Endodermal cell (in vitro differentiated cells): ENCODE measurements around the gene TMA7B. TPM values are rescaled to one million over a fixed set of nuclear protein-coding genes. Genes with fewer than 3 reads are reported as not detected.

ENCODE experiments used
- DNase-seq: peaks from one replicate; pipeline ENCODE4 v3.0.0-alpha.2; 2017
- H3K27ac ChIP-seq: 2 replicates; pipeline ENCODE4 v1.5.1; 2013; ENCODE audit warnings: mild to moderate bottlenecking, low read depth, low read length, moderate library complexity
- H3K27me3 ChIP-seq: 2 replicates; pipeline ENCODE4 v1.6.1; 2013; ENCODE audit warnings: mild to moderate bottlenecking, low read length, moderate library complexity; ENCODE audit not compliant: insufficient read depth, control insufficient read depth, poor library complexity, severe bottlenecking
- H3K36me3 ChIP-seq: 2 replicates; pipeline ENCODE4 v1.7.0; 2013; ENCODE audit warnings: mild to moderate bottlenecking, low read length, moderate library complexity; ENCODE audit not compliant: control insufficient read depth, insufficient read depth
- H3K4me1 ChIP-seq: one replicate; pipeline ENCODE4 v1.7.0; 2013; ENCODE audit warnings: low read length; ENCODE audit not compliant: control insufficient read depth, insufficient read depth
- H3K4me3 ChIP-seq: 2 replicates; pipeline ENCODE4 v1.5.1; 2013; ENCODE audit warnings: mild to moderate bottlenecking, low read length, moderate library complexity
- H3K9ac ChIP-seq: 2 replicates; pipeline ENCODE4 v1.6.1; 2013; ENCODE audit warnings: mild to moderate bottlenecking, low read length, moderate library complexity; ENCODE audit not compliant: poor library complexity, severe bottlenecking; ENCODE audit errors: extremely low read depth
- H3K9me3 ChIP-seq: 2 replicates; pipeline ENCODE4 v1.6.1; 2013; ENCODE audit warnings: mild to moderate bottlenecking, low read length, moderate library complexity; ENCODE audit not compliant: control insufficient read depth
- H3K27ac Mint-ChIP-seq: 2 replicates; pipeline ENCODE4 v1.8.0; 2020; ENCODE audit warnings: mixed read lengths
- H3K27me3 Mint-ChIP-seq: 2 replicates; pipeline ENCODE4 v1.8.0; 2021; ENCODE audit warnings: mild to moderate bottlenecking, mixed read lengths; ENCODE audit not compliant: insufficient read depth
- H3K36me3 Mint-ChIP-seq: 2 replicates; pipeline ENCODE4 v1.8.0; 2020; ENCODE audit warnings: low read depth, mixed read lengths
- H3K4me1 Mint-ChIP-seq: 2 replicates; pipeline ENCODE4 v1.8.0; 2020; ENCODE audit warnings: mixed read lengths
- H3K4me3 Mint-ChIP-seq: 2 replicates; pipeline ENCODE4 v1.8.0; 2020; ENCODE audit warnings: mild to moderate bottlenecking, moderate library complexity, mixed read lengths
- H3K9me3 Mint-ChIP-seq: 2 replicates; pipeline ENCODE4 v1.8.0; 2020; ENCODE audit warnings: mild to moderate bottlenecking, mixed read lengths
- CTCF ChIP-seq: fragments of 200-600 bp; sonication (generic); conservative IDR thresholded peaks from 2 replicates; pipeline ENCODE4 v1.5.0; 2021; ENCODE audit warnings: antibody characterized with exemption, mild to moderate bottlenecking
- WGBS, 2 experiments: methylation state at CpG; one replicate each; pipeline versions ENCODE4 v1.1.5 to v1.1.7; 2013; ENCODE audit warnings: missing lambda C conversion rate in 2 of 2, mixed read lengths in 1 of 2; ENCODE audit not compliant: insufficient coverage in 1 of 2, insufficient read length in 1 of 2; 5-methylcytosine and 5-hydroxymethylcytosine counted together
- total RNA-seq, 2 donors: library from RNA; stranded (reverse); fragmentation: NEBNext Ultra II Directional in 1 of 2; extraction: Animal tissue kit (Norgen Biotek cat#: 25700) in 1 of 2; gene quantifications; 2 replicates in 1 of 2; 3 replicates in 1 of 2; pipeline ENCODE4 v1.2.1, GENCODE V29; 2021

The TMA7B gene
- total RNA-seq, 2 donors from 2014 or later: not detected

- H3K9me3 Mint-ChIP-seq: no peaks in the 10 kb centered on the region
- peaks cover 37% of the 10 kb centered on the region for H3K4me1 Mint-ChIP-seq
- no peaks in the 10 kb centered on the region for H3K36me3 Mint-ChIP-seq
- Histone ChIP-seq H3K36me3 (no peaks in the 10 kb centered on the region), H3K4me3 (no peak overlapping the region), H3K27ac (no peak overlapping the region), H3K9me3 (no peaks in the 10 kb centered on the region), H3K27me3 (peaks cover 7% of the 10 kb centered on the region), H3K4me1 (peaks cover 12% of the 10 kb centered on the region), H3K9ac (no peak overlapping the region)
- no peak for DNase-seq
- H3K27ac Mint-ChIP-seq: no peak overlapping the region
- TF ChIP-seq CTCF: no peak
- 96% methylated on average over 5 to 10 of the region's 10 CpGs for WGBS, 2 experiments
- H3K4me3 Mint-ChIP-seq: no peak overlapping the region
- peaks cover 18% of the 10 kb centered on the region for H3K27me3 Mint-ChIP-seq
Observed at GRCh38 chr22:39970742-39971141, 10.5 kb downstream of the TMA7B start.

GRCh38 chr22:39972641-39973040 is 12.4 kb downstream of the TMA7B start:
- peaks cover 35% of the 10 kb centered on the region for H3K4me1 Mint-ChIP-seq
- 74 to 81% methylated on average over 5 of the region's 5 CpGs for WGBS, 2 experiments
- H3K4me3 Mint-ChIP-seq: no peak overlapping the region
- Histone ChIP-seq H3K4me1 (peaks cover 12% of the 10 kb centered on the region), H3K27me3 (peaks cover 7% of the 10 kb centered on the region), H3K4me3 (no peak overlapping the region), H3K9me3 (no peaks in the 10 kb centered on the region), H3K9ac (no peak overlapping the region), H3K27ac (no peak overlapping the region), H3K36me3 (no peaks in the 10 kb centered on the region)
- H3K27me3 Mint-ChIP-seq: peaks cover 29% of the 10 kb centered on the region
- H3K9me3 Mint-ChIP-seq: no peaks in the 10 kb centered on the region
- no peak for TF ChIP-seq CTCF
- no peak for DNase-seq
- H3K27ac Mint-ChIP-seq: no peak overlapping the region
- H3K36me3 Mint-ChIP-seq: no peaks in the 10 kb centered on the region

- Histone ChIP-seq H3K27ac (no peak overlapping the region), H3K36me3 (no peaks in the 10 kb centered on the region), H3K4me1 (peaks cover 6% of the 10 kb centered on the region), H3K9ac (no peak overlapping the region), H3K27me3 (peaks cover 7% of the 10 kb centered on the region), H3K9me3 (no peaks in the 10 kb centered on the region), H3K4me3 (no peak overlapping the region)
- Mint-ChIP-seq H3K36me3 (no peaks in the 10 kb centered on the region), H3K27me3 (peaks cover 29% of the 10 kb centered on the region), H3K4me1 (peaks cover 26% of the 10 kb centered on the region), H3K4me3 (no peak overlapping the region), H3K9me3 (no peaks in the 10 kb centered on the region), H3K27ac (no peak overlapping the region)
- 87 to 93% methylated on average over 3 to 5 of the region's 5 CpGs for WGBS, 2 experiments
- no peak for TF ChIP-seq CTCF
- no peak for DNase-seq
Observed at GRCh38 chr22:39973656-39974055, 13.5 kb downstream of the TMA7B start.
